Fibroblast of lung (primary cell): Measurements from ENCODE around the gene GDF10. TPM values are rescaled to one million over a fixed set of nuclear protein-coding genes. Genes with fewer than 3 reads are reported as not detected.

Experiments used
- DNase-seq, 2 donors: peaks; one replicate each; pipeline versions ENCODE4 v3.0.0 to v3.0.0-alpha.2; 2010; ENCODE audit warnings: low read depth in 2 of 2
- H2AFZ ChIP-seq: 2 replicates; pipeline ENCODE4 v1.5.1; 2012; ENCODE audit warnings: low read length, control low read depth, inconsistent platforms
- H3K27ac ChIP-seq: 2 replicates; pipeline ENCODE4 v1.5.1; 2011; ENCODE audit warnings: low read length, control low read depth; ENCODE audit not compliant: insufficient read depth
- H3K27me3 ChIP-seq: 2 replicates; pipeline ENCODE4 v1.5.1; 2011; ENCODE audit warnings: mild to moderate bottlenecking, low read length; ENCODE audit not compliant: control insufficient read depth, insufficient read depth
- H3K36me3 ChIP-seq: 2 replicates; pipeline ENCODE4 v1.5.1; 2011; ENCODE audit warnings: low read length; ENCODE audit not compliant: control insufficient read depth, insufficient read depth
- H3K4me1 ChIP-seq: 2 replicates; pipeline ENCODE4 v1.5.1; 2011; ENCODE audit warnings: low read length; ENCODE audit not compliant: control insufficient read depth, insufficient read depth; ENCODE audit errors: extremely low read depth
- H3K4me2 ChIP-seq: 2 replicates; pipeline ENCODE4 v1.5.1; 2011; ENCODE audit warnings: low read length, control low read depth; ENCODE audit not compliant: insufficient read depth; ENCODE audit errors: extremely low read depth
- H3K4me3 ChIP-seq, 4 experiments: fragments of 200-600 bp in 1 of 4; sonication (generic) in 1 of 4; replicated peaks in 1 of 4; 2 replicates each; pipeline ENCODE4 v1.5.1; 2011 to 2016; ENCODE audit warnings: low read length in 4 of 4, low read depth in 3 of 4, mild to moderate bottlenecking in 3 of 4, control low read depth in 2 of 4, inconsistent platforms in 1 of 4, mixed read lengths in 1 of 4; ENCODE audit not compliant: insufficient read depth in 1 of 4; ENCODE audit errors: control extremely low read depth in 1 of 4
- H3K79me2 ChIP-seq: 2 replicates; pipeline ENCODE4 v1.5.1; 2012; ENCODE audit warnings: mild to moderate bottlenecking, low read length, inconsistent platforms; ENCODE audit not compliant: control insufficient read depth, insufficient read depth
- H3K9ac ChIP-seq: 2 replicates; pipeline ENCODE4 v1.5.1; 2011; ENCODE audit warnings: mild to moderate bottlenecking, low read length, control low read depth; ENCODE audit not compliant: insufficient read depth
- H3K9me3 ChIP-seq: 2 replicates; pipeline ENCODE4 v1.5.1; 2012; ENCODE audit warnings: low read depth, low read length; ENCODE audit not compliant: control insufficient read depth, insufficient read depth
- H4K20me1 ChIP-seq: 2 replicates; pipeline ENCODE4 v1.5.1; 2011; ENCODE audit warnings: low read length; ENCODE audit not compliant: control insufficient read depth, insufficient read depth; ENCODE audit errors: extremely low read depth
- EZH2 ChIP-seq: IDR thresholded peaks from 2 replicates; pipeline ENCODE4 v1.5.1; 2012; ENCODE audit warnings: low read length, control low read depth, mild to moderate bottlenecking; ENCODE audit errors: missing control alignments
- polyA plus RNA-seq, 2 donors: library from polyadenylated mRNA; depleted of rRNA in 1 of 2; stranded (reverse) in 1 of 2; unstranded in 1 of 2; fragments of >200 nt; gene quantifications; 2 replicates each; pipeline ENCODE4 v1.2.1, GENCODE V29; 2011 to 2012; ENCODE audit warnings: missing spikeins in 1 of 2
- total RNA-seq: library from RNA; depleted of rRNA; stranded (reverse); fragments of >200 nt; gene quantifications from 2 replicates; pipeline ENCODE4 v1.2.1, GENCODE V29; 2014
- TF ChIP-seq, protein P1 (sequence below), 2 donors: IDR thresholded peaks in 1 of 2; conservative IDR thresholded peaks in 1 of 2; 1 replicate in 1 of 2; 2 replicates in 1 of 2; pipeline ENCODE4 v1.5.1; 2011 to 2012; ENCODE audit warnings: low read length in 2 of 2, control low read depth in 1 of 2, inconsistent platforms in 1 of 2, low read depth in 1 of 2, mild to moderate bottlenecking in 1 of 2

The GDF10 gene
- total and polyA plus RNA-seq, 2 donors (not counting 1 experiment from before 2014, with no cell fraction given), result 6.2 to 25.1 TPM

- peaks cover 10% of the 10 kb centered on the region for H3K27me3 ChIP-seq
- H3K4me1 ChIP-seq, result peaks cover 8% of the 10 kb centered on the region
- peak; percentile 52 to 67 for DNase-seq
- H3K9ac ChIP-seq, result no peak overlapping the region
- H2AFZ ChIP-seq, result no peak overlapping the region
- no peaks in the 10 kb centered on the region for H3K9me3 ChIP-seq
- H3K4me3 ChIP-seq, result no peak overlapping the region
- no peaks in the 10 kb centered on the region for H3K79me2 ChIP-seq
- no peak overlapping the region for H3K27ac ChIP-seq
- no peaks in the 10 kb centered on the region for H4K20me1 ChIP-seq
- no peaks in the 10 kb centered on the region for H3K36me3 ChIP-seq
- TF ChIP-seq, protein P1, sequence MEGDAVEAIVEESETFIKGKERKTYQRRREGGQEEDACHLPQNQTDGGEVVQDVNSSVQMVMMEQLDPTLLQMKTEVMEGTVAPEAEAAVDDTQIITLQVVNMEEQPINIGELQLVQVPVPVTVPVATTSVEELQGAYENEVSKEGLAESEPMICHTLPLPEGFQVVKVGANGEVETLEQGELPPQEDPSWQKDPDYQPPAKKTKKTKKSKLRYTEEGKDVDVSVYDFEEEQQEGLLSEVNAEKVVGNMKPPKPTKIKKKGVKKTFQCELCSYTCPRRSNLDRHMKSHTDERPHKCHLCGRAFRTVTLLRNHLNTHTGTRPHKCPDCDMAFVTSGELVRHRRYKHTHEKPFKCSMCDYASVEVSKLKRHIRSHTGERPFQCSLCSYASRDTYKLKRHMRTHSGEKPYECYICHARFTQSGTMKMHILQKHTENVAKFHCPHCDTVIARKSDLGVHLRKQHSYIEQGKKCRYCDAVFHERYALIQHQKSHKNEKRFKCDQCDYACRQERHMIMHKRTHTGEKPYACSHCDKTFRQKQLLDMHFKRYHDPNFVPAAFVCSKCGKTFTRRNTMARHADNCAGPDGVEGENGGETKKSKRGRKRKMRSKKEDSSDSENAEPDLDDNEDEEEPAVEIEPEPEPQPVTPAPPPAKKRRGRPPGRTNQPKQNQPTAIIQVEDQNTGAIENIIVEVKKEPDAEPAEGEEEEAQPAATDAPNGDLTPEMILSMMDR (conservative IDR thresholded peaks at IDR 0.05 in 1 of 2, IDR thresholded peaks at IDR 0.05 in 1 of 2; ENCODE audit: low read depth in 1 of 2, low read length in 2 of 2), result no peak
- TF ChIP-seq EZH2, result no peak
- H3K4me2 ChIP-seq, result peak overlapping the region; percentile 72
Measured at GRCh38 chr10:47253651-47254375, 46.2 kb upstream of the GDF10 start.

GRCh38 chr10:47254611-47255010, 45.4 kb upstream of the GDF10 start:
- Histone ChIP-seq H3K79me2 (no peaks in the 10 kb centered on the region), H3K9me3 (no peaks in the 10 kb centered on the region), H3K4me2 (no peak overlapping the region), H3K4me3 (no peak overlapping the region), H3K27ac (no peak overlapping the region), H3K4me1 (peaks cover 8% of the 10 kb centered on the region), H4K20me1 (no peaks in the 10 kb centered on the region), H3K9ac (no peak overlapping the region), H3K36me3 (no peaks in the 10 kb centered on the region), H2AFZ (no peak overlapping the region), H3K27me3 (peaks cover 9% of the 10 kb centered on the region)
- TF ChIP-seq, protein P1 (conservative IDR thresholded peaks at IDR 0.05 in 1 of 2, IDR thresholded peaks at IDR 0.05 in 1 of 2; ENCODE audit: low read depth in 1 of 2, low read length in 2 of 2), result no peak
- no peak for TF ChIP-seq EZH2
- peak in 1 of 2 donors; percentile 6 for DNase-seq

GRCh38 chr10:47255033-47255813, 44.8 kb upstream of the GDF10 start:
- H2AFZ ChIP-seq, result no peak overlapping the region
- H3K4me2 ChIP-seq, result no peak overlapping the region
- no peaks in the 10 kb centered on the region for H4K20me1 ChIP-seq
- no peak overlapping the region for H3K27ac ChIP-seq
- peaks cover 4% of the 10 kb centered on the region for H3K27me3 ChIP-seq
- no peak overlapping the region for H3K9ac ChIP-seq
- H3K36me3 ChIP-seq, result no peaks in the 10 kb centered on the region
- no peak for TF ChIP-seq EZH2
- TF ChIP-seq, protein P1 (conservative IDR thresholded peaks at IDR 0.05 in 1 of 2, IDR thresholded peaks at IDR 0.05 in 1 of 2; ENCODE audit: low read depth in 1 of 2, low read length in 2 of 2), result no peak
- H3K4me3 ChIP-seq, result no peak overlapping the region
- no peaks in the 10 kb centered on the region for H3K9me3 ChIP-seq
- H3K4me1 ChIP-seq, result peaks cover 8% of the 10 kb centered on the region
- no peaks in the 10 kb centered on the region for H3K79me2 ChIP-seq
- no peak for DNase-seq
